ENCODE results near the gene MOCOS.

- TF ChIP-seq CTCF (IDR thresholded peaks at IDR 0.05), result no peak
- TF ChIP-seq ZFX (IDR thresholded peaks at IDR 0.05; ENCODE audit: borderline replicate concordance), result no peak
These were observed 118.1 kb downstream of the MOCOS start for GRCh38 chr18:36305375-36305774.
